HG03159 (cell line): ENCODE measurements around the gene TUBB3.
"Not testable (repeated sequence)": the region's sequence is repeated elsewhere in the genome, so short reads cannot be mapped to it uniquely, and the experiment has no call there.

Experiments
- ATAC-seq: cut with Tn5 transposase; IDR thresholded peaks from one replicate; pipeline ENCODE4 v1.9.1; 2021; ENCODE audit warnings: mild to moderate bottlenecking, moderate library complexity; ENCODE audit not compliant: unreplicated experiment

The TUBB3 gene

GRCh38 chr16:89900885-89901284 is 22.3 kb upstream of the TUBB3 start:
- no peak for ATAC-seq

GRCh38 chr16:89902980-89903379 is 20.2 kb upstream of the TUBB3 start:
- ATAC-seq, result no peak

GRCh38 chr16:89903908-89904515 is 19.1 kb upstream of the TUBB3 start:
- ATAC-seq, result no peak

GRCh38 chr16:89904606-89905510 is 18.3 kb upstream of the TUBB3 start:
- ATAC-seq, result no peak

- no peak for ATAC-seq
Observed at GRCh38 chr16:89905511-89906139, 17.5 kb upstream of the TUBB3 start.

GRCh38 chr16:89906140-89907025 is 16.8 kb upstream of the TUBB3 start:
- no peak for ATAC-seq

- no peak for ATAC-seq
Observed at GRCh38 chr16:89907055-89907814, 15.9 kb upstream of the TUBB3 start.

GRCh38 chr16:89908236-89908635 is 14.9 kb upstream of the TUBB3 start:
- no peak for ATAC-seq

- ATAC-seq, result no peak
Observed at GRCh38 chr16:89909777-89910716, 13.1 kb upstream of the TUBB3 start.

GRCh38 chr16:89910717-89911354 is 12.3 kb upstream of the TUBB3 start:
- ATAC-seq, result no peak

- ATAC-seq, result no peak
Observed at GRCh38 chr16:89911375-89911774, 11.8 kb upstream of the TUBB3 start.

- ATAC-seq, result no peak
Observed at GRCh38 chr16:89912143-89912542, 11.0 kb upstream of the TUBB3 start.

GRCh38 chr16:89912627-89913026 is 10.5 kb upstream of the TUBB3 start:
- no peak for ATAC-seq

GRCh38 chr16:89913408-89914387 is 9.4 kb upstream of the TUBB3 start:
- ATAC-seq, result no peak

- not testable (repeated sequence) for ATAC-seq
Observed at GRCh38 chr16:89914642-89915285, 8.4 kb upstream of the TUBB3 start.

GRCh38 chr16:89915303-89916232 is 7.6 kb upstream of the TUBB3 start:
- ATAC-seq, result no peak
